ENCODE results near the gene ADAMTS16.

DNA sequence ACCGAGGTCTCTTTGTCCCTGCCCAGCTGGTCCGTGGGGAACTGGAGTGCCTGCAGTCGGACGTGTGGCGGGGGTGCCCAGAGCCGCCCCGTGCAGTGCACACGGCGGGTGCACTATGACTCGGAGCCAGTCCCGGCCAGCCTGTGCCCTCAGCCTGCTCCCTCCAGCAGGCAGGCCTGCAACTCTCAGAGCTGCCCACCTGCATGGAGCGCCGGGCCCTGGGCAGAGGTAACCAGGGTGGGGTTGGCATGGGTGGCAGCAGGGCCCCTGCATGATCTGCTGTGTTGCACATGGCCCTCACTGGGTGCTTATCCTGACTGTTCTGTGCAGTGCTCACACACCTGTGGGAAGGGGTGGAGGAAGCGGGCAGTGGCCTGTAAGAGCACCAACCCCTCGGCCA lies 163.1 kb downstream of the ADAMTS16 start:
- TF ChIP-seq CTCF (IDR thresholded peaks at IDR 0.05) = no peak
- no peak for TF ChIP-seq POLR2A (IDR thresholded peaks at IDR 0.05)

All from ovary (tissue), 3 donors.